ENCODE data around the gene C12orf43. TPM values are rescaled to one million over a fixed set of nuclear protein-coding genes. Genes with fewer than 3 reads are reported as not detected.
A peak's percentile ranks its signal among the peaks of the same experiment; 100 is the strongest.

Gene C12orf43
- total RNA-seq, 1 donor from 2014 or later = 7.2 TPM

GRCh38 chr12:121004253-121004815 lies 12.0 kb downstream of the C12orf43 start:
- no peak for DNase-seq
- intact Hi-C loops (cut with DNase I) = no loop called here
- no peak for ATAC-seq (ENCODE audit: poor library complexity)

DNA sequence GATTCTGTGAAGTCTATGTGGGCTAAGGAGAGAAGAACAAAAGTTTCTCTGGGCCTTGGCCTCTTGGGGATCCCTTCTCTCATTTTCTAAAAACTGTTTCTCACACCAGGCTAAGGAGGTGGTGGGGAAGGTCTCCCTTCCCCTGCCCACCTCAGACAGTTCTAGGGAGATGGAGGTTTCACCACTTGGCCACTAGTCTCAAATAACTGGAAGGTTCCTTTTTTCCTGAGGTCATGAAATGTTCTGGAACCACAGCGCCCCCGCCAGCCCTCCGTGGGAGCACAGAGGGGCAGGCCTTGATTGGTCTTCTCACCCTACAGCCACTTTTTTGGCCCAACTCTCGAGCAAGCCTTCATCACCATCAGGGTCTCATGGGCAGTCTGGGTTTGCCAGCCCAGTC lies 12.6 kb downstream of the C12orf43 start:
- intact Hi-C loops (cut with DNase I) = no loop called here
- DNase-seq (no peak), ATAC-seq (ENCODE audit: poor library complexity) (no peak)

DNA sequence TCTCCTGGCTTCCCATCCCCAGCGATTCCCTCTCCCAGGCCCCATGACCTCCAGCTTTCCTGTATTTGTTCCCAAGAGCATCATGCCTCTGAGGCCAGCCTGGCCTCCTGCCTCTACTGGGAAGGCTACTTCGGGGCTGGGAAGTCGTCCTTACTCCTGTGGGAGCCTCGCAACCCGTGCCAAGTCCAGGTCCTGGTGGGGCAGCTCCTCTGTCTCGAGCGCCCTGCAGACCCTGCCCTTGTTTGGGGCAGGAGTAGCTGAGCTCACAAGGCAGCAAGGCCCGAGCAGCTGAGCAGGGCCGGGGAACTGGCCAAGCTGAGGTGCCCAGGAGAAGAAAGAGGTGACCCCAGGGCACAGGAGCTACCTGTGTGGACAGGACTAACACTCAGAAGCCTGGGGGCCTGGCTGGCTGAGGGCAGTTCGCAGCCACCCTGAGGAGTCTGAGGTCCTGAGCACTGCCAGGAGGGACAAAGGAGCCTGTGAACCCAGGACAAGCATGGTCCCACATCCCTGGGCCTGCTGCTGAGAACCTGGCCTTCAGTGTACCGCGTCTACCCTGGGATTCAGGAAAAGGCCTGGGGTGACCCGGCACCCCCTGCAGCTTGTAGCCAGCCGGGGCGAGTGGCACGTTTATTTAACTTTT lies 14.3 kb downstream of the C12orf43 start:
- no peak for ATAC-seq (ENCODE audit: poor library complexity)
- DNase-seq = no peak
- intact Hi-C loops (cut with DNase I) = no loop called here

- ATAC-seq (ENCODE audit: poor library complexity) = no peak
- no peak for DNase-seq
- intact Hi-C loops (cut with DNase I) = no loop called here
Observed at GRCh38 chr12:121001060-121001459, 15.2 kb downstream of the C12orf43 start.

DNA sequence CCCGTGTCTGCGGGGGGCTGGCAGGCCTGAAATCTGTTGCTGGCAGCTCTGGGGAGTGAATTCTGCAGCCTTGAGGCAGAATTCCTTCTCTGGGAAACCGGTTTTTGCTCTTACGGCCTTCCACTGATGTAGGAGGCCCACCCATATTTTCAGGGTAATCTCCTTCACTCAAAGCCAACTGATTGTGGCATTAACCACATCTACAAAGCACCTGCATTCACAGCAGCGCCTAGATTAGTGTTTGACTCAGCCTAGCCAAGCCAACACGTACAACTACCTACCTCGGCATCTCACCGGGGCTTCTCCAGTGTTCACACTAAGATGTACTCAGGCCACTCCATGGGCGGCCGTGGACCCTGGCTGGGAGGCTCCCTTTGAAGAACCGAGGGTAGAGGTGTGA lies 15.8 kb downstream of the C12orf43 start:
- no peak for ATAC-seq (ENCODE audit: poor library complexity)
- intact Hi-C loops (cut with DNase I) = no loop called here
- no peak for DNase-seq

GRCh38 chr12:120999191-121000120 lies 16.8 kb downstream of the C12orf43 start:
- DNase-seq (no peak), ATAC-seq (ENCODE audit: poor library complexity) (peak; percentile 20)
- intact Hi-C loops (cut with DNase I) = no loop called here

- no peak for DNase-seq
- no peak for ATAC-seq (ENCODE audit: poor library complexity)
- intact Hi-C loops (cut with DNase I) = no loop called here
Observed at GRCh38 chr12:120998435-120998834, 17.9 kb downstream of the C12orf43 start.

- DNase-seq = no peak
- ATAC-seq (ENCODE audit: poor library complexity) = no peak
- intact Hi-C loops (cut with DNase I) = no loop called here
Observed at GRCh38 chr12:120997448-120997847, 18.8 kb downstream of the C12orf43 start.

DNA sequence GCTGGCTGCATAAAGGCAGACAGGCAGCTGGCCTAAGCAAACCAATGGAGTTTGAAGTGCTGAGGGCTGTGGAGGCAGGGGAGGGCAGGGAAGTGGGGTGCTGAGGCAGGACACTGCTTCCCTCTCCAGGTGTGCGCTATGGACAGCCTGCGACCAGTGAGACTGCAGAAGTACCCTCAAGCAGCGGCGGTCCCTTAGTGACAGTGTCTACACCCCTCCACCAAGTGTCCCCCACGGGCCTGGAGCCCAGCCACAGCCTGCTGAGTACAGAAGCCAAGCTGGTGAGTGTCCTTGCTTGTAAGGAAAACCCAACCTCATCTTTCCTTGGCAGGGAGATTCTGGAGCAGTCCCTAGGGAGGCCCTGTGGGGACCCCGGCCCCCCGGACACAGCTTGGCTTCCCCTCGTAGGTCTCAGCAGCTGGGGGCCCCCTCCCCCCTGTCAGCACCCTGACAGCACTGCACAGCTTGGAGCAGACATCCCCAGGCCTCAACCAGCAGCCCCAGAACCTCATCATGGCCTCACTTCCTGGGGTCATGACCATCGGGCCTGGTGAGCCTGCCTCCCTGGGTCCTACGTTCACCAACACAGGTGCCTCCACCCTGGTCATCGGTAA lies 20.0 kb downstream of the C12orf43 start:
- DNase-seq (no peak), ATAC-seq (ENCODE audit: poor library complexity) (no peak)
- intact Hi-C loops (cut with DNase I) = no loop called here

- ATAC-seq (ENCODE audit: poor library complexity) = no peak
- intact Hi-C loops (cut with DNase I) = no loop called here
- no peak for DNase-seq
Observed at GRCh38 chr12:120994589-120995337, 21.5 kb downstream of the C12orf43 start.

DNA sequence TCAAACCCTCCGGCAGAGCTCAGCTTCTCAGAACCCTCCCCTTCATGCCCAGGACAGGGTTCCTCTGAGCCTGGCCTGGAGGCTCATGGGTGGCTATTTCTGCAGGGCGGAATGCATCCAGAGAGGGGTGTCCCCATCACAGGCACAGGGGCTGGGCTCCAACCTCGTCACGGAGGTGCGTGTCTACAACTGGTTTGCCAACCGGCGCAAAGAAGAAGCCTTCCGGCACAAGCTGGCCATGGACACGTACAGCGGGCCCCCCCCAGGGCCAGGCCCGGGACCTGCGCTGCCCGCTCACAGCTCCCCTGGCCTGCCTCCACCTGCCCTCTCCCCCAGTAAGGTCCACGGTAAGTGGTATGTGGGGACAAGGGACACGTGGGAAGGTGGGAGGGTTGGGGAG lies 22.2 kb downstream of the C12orf43 start:
- ATAC-seq (ENCODE audit: poor library complexity) (no peak), DNase-seq (no peak)
- intact Hi-C loops (cut with DNase I) = no loop called here

DNA sequence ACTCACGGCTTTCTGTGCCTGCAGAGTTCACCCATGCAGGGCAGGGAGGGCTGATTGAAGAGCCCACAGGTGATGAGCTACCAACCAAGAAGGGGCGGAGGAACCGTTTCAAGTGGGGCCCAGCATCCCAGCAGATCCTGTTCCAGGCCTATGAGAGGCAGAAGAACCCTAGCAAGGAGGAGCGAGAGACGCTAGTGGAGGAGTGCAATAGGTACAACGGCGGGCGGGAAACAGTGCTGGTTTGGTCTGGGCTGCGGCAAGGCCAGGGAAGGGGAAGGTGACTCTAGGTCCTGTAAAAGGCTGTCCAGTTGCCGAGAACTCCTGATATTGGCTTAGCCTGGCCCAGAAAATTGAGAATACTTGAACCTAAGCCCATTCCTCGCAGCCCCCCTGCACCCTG lies 22.8 kb downstream of the C12orf43 start:
- ATAC-seq (ENCODE audit: poor library complexity) (no peak), DNase-seq (no peak)
- intact Hi-C loops (cut with DNase I) = no loop called here

DNA sequence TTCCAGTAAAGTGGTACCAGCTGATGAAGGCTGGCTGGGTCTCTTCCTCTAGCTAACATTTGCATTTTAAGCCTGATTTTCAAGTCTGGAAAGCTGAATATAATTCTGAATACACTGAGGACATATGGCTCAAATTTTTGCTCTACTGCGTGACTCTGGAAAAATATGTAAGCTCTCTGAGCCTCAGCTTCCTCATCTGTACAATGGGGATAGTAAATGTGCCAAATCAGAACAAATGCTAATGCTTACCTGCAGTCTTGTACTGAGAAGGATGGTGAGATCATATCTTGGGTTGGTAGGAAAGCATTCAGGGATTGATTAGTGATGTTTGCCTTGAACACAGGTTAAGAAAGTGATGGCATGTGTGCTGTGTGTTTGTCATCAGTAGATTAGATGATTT lies 23.3 kb downstream of the C12orf43 start:
- DNase-seq (no peak), ATAC-seq (ENCODE audit: poor library complexity) (no peak)
- intact Hi-C loops (cut with DNase I) = no loop called here

- DNase-seq = no peak
- intact Hi-C loops (cut with DNase I) = no loop called here
- ATAC-seq (ENCODE audit: poor library complexity) = no peak
Observed at GRCh38 chr12:120991965-120992364, 24.3 kb downstream of the C12orf43 start.

GRCh38 chr12:120990487-120991055 lies 25.7 kb downstream of the C12orf43 start:
- intact Hi-C loops (cut with DNase I) = no loop called here
- DNase-seq = no peak
- no peak for ATAC-seq (ENCODE audit: poor library complexity)

DNA sequence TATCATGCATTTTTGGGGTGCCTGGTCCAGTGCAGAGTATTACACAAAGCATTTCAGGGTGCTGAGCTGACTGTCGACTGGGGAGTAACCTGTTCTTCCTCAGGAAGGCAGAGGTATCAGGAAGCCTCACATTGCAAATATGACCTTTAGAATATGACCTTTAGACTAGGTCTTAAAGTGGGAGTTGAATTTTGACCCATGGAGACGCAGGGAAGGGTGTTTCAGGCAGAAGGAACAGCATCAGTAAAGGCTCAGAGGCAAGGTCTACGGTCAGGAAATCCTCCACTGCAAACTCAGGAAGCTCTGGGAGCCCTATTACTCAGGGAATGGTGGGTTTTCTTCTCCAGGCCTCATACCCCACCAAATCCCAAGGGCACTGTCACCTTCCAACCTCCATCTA lies 26.6 kb downstream of the C12orf43 start:
- intact Hi-C loops (cut with DNase I) = no loop called here
- ATAC-seq (ENCODE audit: poor library complexity) = no peak
- no peak for DNase-seq

- ATAC-seq (ENCODE audit: poor library complexity) (no peak), DNase-seq (no peak)
- intact Hi-C loops (cut with DNase I) = no loop called here
Observed at GRCh38 chr12:120988658-120989057, 27.6 kb downstream of the C12orf43 start.

GRCh38 chr12:120988234-120988633 lies 28.1 kb downstream of the C12orf43 start:
- intact Hi-C loops (cut with DNase I) = no loop called here
- no peak for DNase-seq
- no peak for ATAC-seq (ENCODE audit: poor library complexity)

Measured in Right ventricle myocardium superior (tissue), 1 donor.